ENCODE data around the gene LYSMD2.

GRCh38 chr15:51688863-51689262 is 48.6 kb downstream of the LYSMD2 start:
- TF ChIP-seq CTCF (IDR thresholded peaks at IDR 0.05) (no peak), ZFX (IDR thresholded peaks at IDR 0.05; ENCODE audit: borderline replicate concordance) (no peak)
